ENCODE data around the gene MRPL45.
"Not testable (repeated sequence)": the region's sequence is repeated elsewhere in the genome, so short reads cannot be mapped to it uniquely, and the experiment has no call there.

Gene MRPL45

GRCh38 chr17:38296834-38297517 lies at the start of gene MRPL45:
MRPL45 (plus strand) TSS chr17:38297168; CDS start chr17:38297184, 16 bp downstream.
- peak; percentile 86 to 88 for DNase-seq (ENCODE audit: low read depth in 2 of 2)

GRCh38 chr17:38253191-38253590 lies 43.8 kb upstream of the MRPL45 start:
- DNase-seq (ENCODE audit: low read depth in 2 of 2) = not testable (repeated sequence)

DNA sequence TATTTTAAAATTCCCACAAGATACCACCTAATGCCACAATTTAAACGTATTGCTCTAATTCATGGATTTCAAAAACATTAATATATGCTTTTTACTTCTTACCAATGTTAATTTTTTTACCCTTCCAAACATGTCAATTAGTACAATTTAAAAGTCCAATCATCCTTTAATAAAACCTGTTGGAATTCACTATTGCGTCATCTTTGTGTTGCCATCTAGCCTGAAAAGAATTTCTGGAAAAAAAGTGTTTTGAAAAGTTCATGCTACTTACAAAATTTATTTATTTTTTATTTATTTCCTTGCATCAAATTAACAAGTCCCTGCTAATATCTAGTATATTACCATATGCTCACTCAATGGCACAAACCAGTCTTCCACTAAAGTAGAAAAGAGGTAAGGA lies 42.6 kb upstream of the MRPL45 start:
- not testable (repeated sequence) for DNase-seq (ENCODE audit: low read depth in 2 of 2)

DNA sequence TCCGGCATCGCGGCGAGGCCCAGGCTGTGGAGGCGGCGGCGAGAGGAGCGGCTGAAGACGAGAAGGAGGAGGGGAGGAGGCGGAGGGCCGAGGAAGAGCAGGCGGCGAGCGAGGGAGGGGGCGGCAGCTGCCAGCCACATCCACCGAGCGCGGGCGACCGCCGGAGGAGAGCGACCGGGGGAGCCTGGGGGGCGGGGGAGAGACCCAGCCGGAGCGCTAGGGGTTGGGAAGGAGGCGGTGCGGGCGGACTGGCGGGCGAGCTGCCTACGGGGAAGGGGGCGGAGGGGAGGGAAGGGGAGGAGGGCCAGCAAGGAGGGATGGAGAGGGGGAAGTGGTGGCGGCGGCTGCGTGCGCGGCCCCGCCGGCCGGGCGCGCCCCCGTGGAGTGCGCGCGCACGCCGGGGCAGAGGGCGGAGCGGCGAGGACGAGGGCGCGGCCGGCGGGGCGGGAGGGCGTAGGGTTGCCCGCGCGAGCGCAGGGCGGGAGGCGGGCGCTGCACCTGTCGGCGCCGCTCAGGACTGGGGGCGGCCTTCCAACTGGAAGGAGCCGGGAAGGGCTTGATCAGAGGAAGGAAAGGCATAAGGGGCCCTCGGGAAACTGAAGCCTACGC lies 39.9 kb upstream of the MRPL45 start:
- peak; percentile 69 to 73 for DNase-seq (ENCODE audit: low read depth in 2 of 2)

- DNase-seq (ENCODE audit: low read depth in 2 of 2) = not testable (repeated sequence)
These were observed 30.9 kb upstream of the MRPL45 start for GRCh38 chr17:38265974-38266506.

GRCh38 chr17:38266571-38266970 lies 30.4 kb upstream of the MRPL45 start:
- DNase-seq (ENCODE audit: low read depth in 2 of 2) = not testable (repeated sequence)

- not testable (repeated sequence) for DNase-seq (ENCODE audit: low read depth in 2 of 2)
These were observed 28.8 kb upstream of the MRPL45 start for GRCh38 chr17:38268138-38268537.

DNA sequence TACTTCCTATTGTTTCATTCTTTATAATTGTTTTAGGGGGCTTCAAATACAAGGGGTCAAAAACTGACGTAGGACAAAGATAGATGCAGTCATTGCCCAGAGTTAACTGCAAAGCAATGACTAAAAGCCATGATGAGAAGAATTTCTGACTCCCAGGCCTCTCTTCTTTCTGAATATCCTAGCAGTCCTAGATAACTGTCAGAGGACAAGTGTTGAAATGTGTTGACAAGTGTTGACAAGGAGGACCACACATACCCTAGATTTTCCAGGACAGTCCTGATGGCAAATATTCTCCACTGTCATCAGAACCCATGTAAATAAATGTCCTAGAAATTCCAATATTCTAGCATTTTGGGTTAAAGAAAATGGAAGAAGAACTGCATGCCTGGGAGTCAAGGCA lies 27.9 kb upstream of the MRPL45 start:
- not testable (repeated sequence) for DNase-seq (ENCODE audit: low read depth in 2 of 2)

DNA sequence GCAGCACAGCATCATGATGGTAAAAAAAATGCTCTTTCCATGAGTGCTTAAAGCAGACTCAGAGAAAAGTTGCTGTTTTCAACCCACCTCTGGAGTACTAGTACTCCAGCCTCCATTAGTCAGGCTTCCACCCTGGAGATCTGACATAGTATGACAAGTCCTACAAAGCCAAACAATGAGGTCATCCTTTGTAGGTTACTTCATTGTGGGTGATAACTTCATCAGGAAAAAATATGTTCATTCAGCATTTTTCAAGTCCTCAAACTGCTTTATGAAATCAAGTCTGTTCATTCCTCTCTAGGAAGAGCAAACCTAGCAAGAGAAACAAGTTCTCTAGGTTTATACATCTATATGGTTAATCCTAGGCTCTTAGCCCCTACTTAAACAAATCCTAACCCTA lies 27.4 kb upstream of the MRPL45 start:
- DNase-seq (ENCODE audit: low read depth in 2 of 2) = not testable (repeated sequence)

DNA sequence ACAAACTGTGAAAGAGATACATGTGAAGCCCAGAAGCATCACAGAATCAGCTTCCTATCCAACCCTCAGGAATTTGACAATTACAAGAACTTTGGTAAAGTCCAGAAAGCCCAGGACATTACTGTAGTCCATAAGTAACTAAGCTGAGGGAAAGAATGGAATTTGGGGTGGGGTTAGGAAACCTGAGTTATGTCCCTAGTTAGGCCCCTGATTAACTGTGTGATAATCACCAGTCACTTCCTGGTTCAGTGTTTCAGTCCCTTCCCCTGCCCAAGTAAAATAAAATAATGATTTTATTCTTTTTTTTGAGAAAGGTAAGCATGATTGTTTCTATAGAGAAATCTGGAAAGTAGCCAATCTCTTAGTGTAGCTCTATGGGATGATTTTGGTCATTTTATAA lies 11.0 kb upstream of the MRPL45 start:
- not testable (repeated sequence) for DNase-seq (ENCODE audit: low read depth in 2 of 2)

GRCh38 chr17:38286501-38287091 lies 10.4 kb upstream of the MRPL45 start:
- not testable (repeated sequence) for DNase-seq (ENCODE audit: low read depth in 2 of 2)

- DNase-seq (ENCODE audit: low read depth in 2 of 2) = not testable (repeated sequence)
These were observed 8.6 kb upstream of the MRPL45 start for GRCh38 chr17:38288217-38288827.

GRCh38 chr17:38289760-38290159 lies 7.2 kb upstream of the MRPL45 start:
- DNase-seq (ENCODE audit: low read depth in 2 of 2) = not testable (repeated sequence)

GRCh38 chr17:38295602-38296365 lies 1.2 kb upstream of the MRPL45 start:
- DNase-seq (ENCODE audit: low read depth in 2 of 2) = not testable (repeated sequence)

GRCh38 chr17:38315497-38315896 lies 18.5 kb downstream of the MRPL45 start:
- DNase-seq (ENCODE audit: low read depth in 2 of 2) = no peak

GRCh38 chr17:38317081-38317480 lies 20.1 kb downstream of the MRPL45 start:
- DNase-seq (ENCODE audit: low read depth in 2 of 2) = no peak

- no peak for DNase-seq (ENCODE audit: low read depth in 2 of 2)
These were observed 23.5 kb downstream of the MRPL45 start for GRCh38 chr17:38320482-38320881.

DNA sequence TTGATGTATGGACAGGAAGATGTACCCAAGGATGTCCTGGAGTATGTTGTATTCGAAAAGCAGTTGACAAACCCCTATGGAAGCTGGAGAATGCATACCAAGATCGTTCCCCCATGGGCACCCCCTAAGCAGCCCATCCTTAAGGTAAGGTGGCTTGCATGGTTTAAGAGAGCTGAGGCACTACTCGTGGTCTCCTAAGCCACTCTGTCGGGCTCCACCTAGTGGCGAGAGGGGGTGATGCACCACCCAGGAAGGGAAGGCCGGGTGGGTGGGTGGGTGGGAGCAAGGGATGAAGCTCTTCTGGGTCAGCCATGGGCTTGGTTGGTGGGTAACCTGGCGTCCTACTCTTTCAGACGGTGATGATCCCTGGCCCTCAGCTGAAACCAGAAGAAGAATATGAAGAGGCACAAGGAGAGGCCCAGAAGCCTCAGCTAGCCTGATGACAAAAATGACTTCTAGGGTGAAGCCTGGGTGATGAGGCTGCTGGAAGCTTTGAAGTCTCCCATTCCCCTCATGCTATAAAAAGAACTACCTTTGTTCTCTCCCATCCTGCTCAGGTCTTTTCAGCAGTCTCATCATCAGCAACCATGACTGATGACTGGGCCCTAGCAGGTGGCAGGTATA lies 25.3 kb downstream of the MRPL45 start:
- peak; percentile 45 to 51 for DNase-seq (ENCODE audit: low read depth in 2 of 2)

GRCh38 chr17:38322897-38323296 lies 25.9 kb downstream of the MRPL45 start:
- no peak for DNase-seq (ENCODE audit: low read depth in 2 of 2)

- DNase-seq (ENCODE audit: low read depth in 2 of 2) = no peak
These were observed 27.3 kb downstream of the MRPL45 start for GRCh38 chr17:38324141-38324697.

DNA sequence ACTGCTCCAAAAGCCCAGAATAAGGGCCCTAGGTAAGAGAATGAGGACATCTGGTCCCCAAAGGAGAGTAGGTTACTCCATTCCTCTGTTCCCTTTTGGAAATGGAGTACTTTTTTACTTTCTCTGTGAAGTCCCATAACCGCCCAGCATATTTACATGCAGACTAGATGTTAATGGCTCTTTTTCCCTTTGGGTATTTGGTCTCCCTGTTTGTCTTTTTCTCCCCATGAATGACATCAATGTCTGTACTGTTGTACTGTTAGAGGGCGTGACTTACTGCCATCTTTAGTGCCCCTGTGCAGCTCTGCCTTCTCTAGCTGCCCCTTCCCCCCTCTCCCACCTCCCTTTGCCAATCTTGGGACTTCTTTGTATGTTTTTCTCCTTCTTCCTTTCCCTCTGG lies 27.8 kb downstream of the MRPL45 start:
- no peak for DNase-seq (ENCODE audit: low read depth in 2 of 2)

Data from stimulated activated CD8-positive, alpha-beta memory T cell treated with anti-CD3 and anti-CD28 coated beads, Interleukin-7, amount 100 ng/mL, for 1 hour (primary cell).